ENCODE measurements around the gene ARID3C. TPM values are rescaled to one million over a fixed set of nuclear protein-coding genes. Genes with fewer than 3 reads are reported as not detected.

The ARID3C gene
- total RNA-seq, 1 experiment from 2014 or later, result 0.42 TPM

GRCh38 chr9:34591248-34591916 lies 37.5 kb downstream of the ARID3C start:
- no peaks in the 10 kb centered on the region for H3K79me2 ChIP-seq (ENCODE audit: insufficient read depth, low read length)
- no peak overlapping the region for H3K4me3 ChIP-seq (replicated peaks in 1 of 2; ENCODE audit: low read depth in 1 of 2, low read length in 2 of 2)
- no peaks in the 10 kb centered on the region for H3K9me3 ChIP-seq (ENCODE audit: control insufficient read depth in 1 of 2, insufficient read depth in 1 of 2, low read depth in 1 of 2, low read length in 2 of 2)
- POLR2A ChIA-PET, result no interaction called here
- CTCF ChIA-PET, result interaction anchor here (0.6 to 3.2 kb wide), 22 partner anchors 8 to 259 kb away, joined by 3 to 47 read pairs (median 4); partner anchors contain the start of gene GALT
- peaks cover 0 to 8% of the 10 kb centered on the region in 2 experiments; a peak in 2 of 4 replicates for H3K4me1 ChIP-seq (ENCODE audit: control insufficient read depth in 1 of 2, insufficient read depth in 2 of 2, low read length in 2 of 2)
- intact Hi-C loops (cut with micrococcal nuclease), result loop anchor here (1.0 to 10.0 kb wide), 4 partner anchors 43 to 187 kb away; no protein-coding TSS in a partner anchor
- RAD21 ChIA-PET (ENCODE audit: low non-redundant PET in 1 of 2, low total read pairs in 2 of 2, uncharacterized antibody in 2 of 2, unreplicated experiment in 2 of 2), result interaction anchor here (0.7 to 2.3 kb wide), 6 partner anchors 43 to 187 kb away, joined by 3 to 8 read pairs (median 3); no protein-coding TSS in a partner anchor
- H3K36me3 ChIP-seq (ENCODE audit: control insufficient read depth in 1 of 2, insufficient read depth in 2 of 2, low read length in 2 of 2), result no peaks in the 10 kb centered on the region
- no TSS peak for BruUV-seq (replicated peaks)
- H3K9ac ChIP-seq (ENCODE audit: low read length), result no peak overlapping the region
- peaks cover 7% of the 10 kb centered on the region; the same call in 1 of the 2 replicates for H3K27me3 ChIP-seq (ENCODE audit: insufficient read depth, low read length)
- peak; percentile 98 for ATAC-seq
- H3K4me2 ChIP-seq (ENCODE audit: low read length), result peak overlapping the region; percentile 30
- peak; percentile 93 for TF ChIP-seq RAD21 (IDR thresholded peaks at IDR 0.05; ENCODE audit: low read depth)
- no peak for TF ChIP-seq JUND (IDR thresholded peaks at IDR 0.05)
- peak; percentile 81 to 92 (median 90) for TF ChIP-seq CTCF (IDR thresholded peaks at IDR 0.05 in 2 of 3, conservative IDR thresholded peaks at IDR 0.05 in 1 of 3; ENCODE audit: borderline replicate concordance in 1 of 3, insufficient read depth in 1 of 3, low read depth in 2 of 3, low read length in 2 of 3)
- TF ChIP-seq YY1 (IDR thresholded peaks at IDR 0.05; ENCODE audit: extremely low read depth, insufficient replicate concordance, low read depth, low read length), result peak; percentile 8
- no peaks in the 10 kb centered on the region for H3K9me2 ChIP-seq (ENCODE audit: insufficient read depth)
- H3K27ac ChIP-seq (ENCODE audit: low read depth, low read length), result no peak overlapping the region
- no peaks in the 10 kb centered on the region for H4K20me1 ChIP-seq (ENCODE audit: insufficient read depth)
- peak overlapping the region; percentile 78 for H2AFZ ChIP-seq (ENCODE audit: low read depth, low read length, poor library complexity, severe bottlenecking)
- peak; percentile 33 for DNase-seq (ENCODE audit: low read depth, low spot score)

Measured in HCT116 (cell line).